ENCODE data around the gene SLC10A7.

Gene SLC10A7

GRCh38 chr4:146236216-146236615 lies 285.5 kb downstream of the SLC10A7 start:
- H3K27me3 ChIP-seq (ENCODE audit: control insufficient read depth, insufficient read depth, low read length) = no peaks in the 10 kb centered on the region
- H3K9ac ChIP-seq (ENCODE audit: low read length) = no peak overlapping the region
- no peak overlapping the region for H3K27ac ChIP-seq (ENCODE audit: low read depth, low read length)
- no peak overlapping the region for H3K4me3 ChIP-seq (ENCODE audit: low read length)
- H3K4me1 ChIP-seq (ENCODE audit: control insufficient read depth, insufficient read depth, low read length) = no peaks in the 10 kb centered on the region
- no peaks in the 10 kb centered on the region for H3K36me3 ChIP-seq (ENCODE audit: control insufficient read depth, insufficient read depth, low read length)

DNA sequence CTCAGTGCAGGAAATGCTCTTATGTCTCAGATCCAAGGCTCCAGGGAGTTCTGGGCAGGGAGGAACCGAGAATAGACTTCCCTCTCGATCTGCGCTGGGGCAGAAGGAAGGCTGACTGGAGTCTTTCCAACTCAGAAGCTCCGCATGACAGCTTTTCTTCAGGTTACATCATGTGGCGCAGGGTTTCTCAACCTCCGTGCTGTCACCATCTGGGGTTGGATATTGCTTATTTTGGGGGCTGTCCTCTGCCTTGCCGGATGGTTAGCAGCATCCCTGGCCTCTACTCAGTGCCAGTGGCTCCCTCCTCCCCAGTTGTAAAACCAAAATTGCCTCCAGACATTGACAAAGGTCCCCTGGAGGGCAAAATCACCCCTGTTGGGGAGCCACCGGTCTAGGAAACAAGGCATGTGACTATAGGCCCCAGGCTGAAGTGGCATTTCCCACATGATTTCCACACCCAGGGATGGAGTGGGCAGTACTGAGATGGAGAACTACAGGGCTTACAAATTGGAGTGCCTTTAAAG lies 286.0 kb downstream of the SLC10A7 start:
- Histone ChIP-seq H3K9ac (ENCODE audit: low read length) (no peak overlapping the region), H3K27ac (ENCODE audit: low read depth, low read length) (no peak overlapping the region), H3K27me3 (ENCODE audit: control insufficient read depth, insufficient read depth, low read length) (no peaks in the 10 kb centered on the region), H3K4me3 (ENCODE audit: low read length) (no peak overlapping the region), H3K36me3 (ENCODE audit: control insufficient read depth, insufficient read depth, low read length) (no peaks in the 10 kb centered on the region), H3K4me1 (ENCODE audit: control insufficient read depth, insufficient read depth, low read length) (no peaks in the 10 kb centered on the region)

- Histone ChIP-seq H3K4me3 (ENCODE audit: low read length) (no peak overlapping the region), H3K4me1 (ENCODE audit: control insufficient read depth, insufficient read depth, low read length) (no peaks in the 10 kb centered on the region), H3K36me3 (ENCODE audit: control insufficient read depth, insufficient read depth, low read length) (no peaks in the 10 kb centered on the region), H3K27ac (ENCODE audit: low read depth, low read length) (no peak overlapping the region), H3K9ac (ENCODE audit: low read length) (no peak overlapping the region), H3K27me3 (ENCODE audit: control insufficient read depth, insufficient read depth, low read length) (no peaks in the 10 kb centered on the region)
Measured at GRCh38 chr4:146232131-146232722, 289.5 kb downstream of the SLC10A7 start.

- Histone ChIP-seq H3K9ac (ENCODE audit: low read length) (no peak overlapping the region), H3K4me3 (ENCODE audit: low read length) (no peak overlapping the region), H3K36me3 (ENCODE audit: control insufficient read depth, insufficient read depth, low read length) (no peaks in the 10 kb centered on the region), H3K27me3 (ENCODE audit: control insufficient read depth, insufficient read depth, low read length) (no peaks in the 10 kb centered on the region), H3K4me1 (ENCODE audit: control insufficient read depth, insufficient read depth, low read length) (no peaks in the 10 kb centered on the region), H3K27ac (ENCODE audit: low read depth, low read length) (no peak overlapping the region)
Measured at GRCh38 chr4:146229406-146229805, 292.3 kb downstream of the SLC10A7 start.

- Histone ChIP-seq H3K36me3 (ENCODE audit: control insufficient read depth, insufficient read depth, low read length) (no peaks in the 10 kb centered on the region), H3K9ac (ENCODE audit: low read length) (no peak overlapping the region), H3K4me1 (ENCODE audit: control insufficient read depth, insufficient read depth, low read length) (no peaks in the 10 kb centered on the region), H3K27ac (ENCODE audit: low read depth, low read length) (no peak overlapping the region), H3K4me3 (ENCODE audit: low read length) (no peak overlapping the region), H3K27me3 (ENCODE audit: control insufficient read depth, insufficient read depth, low read length) (no peaks in the 10 kb centered on the region)
Measured at GRCh38 chr4:146224326-146224966, 297.3 kb downstream of the SLC10A7 start.

DNA sequence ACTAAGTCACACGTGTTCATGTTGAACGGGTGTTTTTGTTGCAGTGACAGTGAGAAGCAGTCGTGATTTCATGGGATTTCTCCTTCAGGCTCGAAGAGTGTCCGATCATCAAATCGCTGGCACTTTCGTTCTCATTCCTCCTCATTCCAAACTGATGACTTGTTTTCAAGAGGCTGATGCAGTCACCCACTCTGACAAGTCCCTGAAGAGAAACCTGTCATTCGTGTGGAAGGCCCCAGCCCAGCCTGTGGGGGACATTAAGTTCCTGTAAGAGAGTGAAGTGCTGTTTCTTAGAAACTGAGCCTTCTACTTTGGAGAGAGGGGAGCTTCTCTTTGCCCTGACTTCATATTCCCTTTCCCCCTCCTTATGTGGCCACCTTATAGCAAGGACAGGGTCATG lies 299.4 kb downstream of the SLC10A7 start:
- Histone ChIP-seq H3K9ac (ENCODE audit: low read length) (no peak overlapping the region), H3K36me3 (ENCODE audit: control insufficient read depth, insufficient read depth, low read length) (no peaks in the 10 kb centered on the region), H3K27me3 (ENCODE audit: control insufficient read depth, insufficient read depth, low read length) (no peaks in the 10 kb centered on the region), H3K27ac (ENCODE audit: low read depth, low read length) (no peak overlapping the region), H3K4me3 (ENCODE audit: low read length) (no peak overlapping the region), H3K4me1 (ENCODE audit: control insufficient read depth, insufficient read depth, low read length) (no peaks in the 10 kb centered on the region)

- Histone ChIP-seq H3K27me3 (ENCODE audit: control insufficient read depth, insufficient read depth, low read length) (no peaks in the 10 kb centered on the region), H3K9ac (ENCODE audit: low read length) (no peak within 1 kb of the TSS), H3K27ac (ENCODE audit: low read depth, low read length) (no peak within 1 kb of the TSS), H3K4me1 (ENCODE audit: control insufficient read depth, insufficient read depth, low read length) (no peaks in the 10 kb centered on the region), H3K4me3 (ENCODE audit: low read length) (no peak within 1 kb of the TSS), H3K36me3 (ENCODE audit: control insufficient read depth, insufficient read depth, low read length) (no peaks in the 10 kb centered on the region)
Measured at GRCh38 chr4:146214238-146214637, 307.5 kb downstream of the SLC10A7 start, which contains the start of gene REELD1. Gene REELD1, plus strand, starts transcription at chr4:146214538. Its CDS starts 2,415 bp downstream, at chr4:146216953.

DNA sequence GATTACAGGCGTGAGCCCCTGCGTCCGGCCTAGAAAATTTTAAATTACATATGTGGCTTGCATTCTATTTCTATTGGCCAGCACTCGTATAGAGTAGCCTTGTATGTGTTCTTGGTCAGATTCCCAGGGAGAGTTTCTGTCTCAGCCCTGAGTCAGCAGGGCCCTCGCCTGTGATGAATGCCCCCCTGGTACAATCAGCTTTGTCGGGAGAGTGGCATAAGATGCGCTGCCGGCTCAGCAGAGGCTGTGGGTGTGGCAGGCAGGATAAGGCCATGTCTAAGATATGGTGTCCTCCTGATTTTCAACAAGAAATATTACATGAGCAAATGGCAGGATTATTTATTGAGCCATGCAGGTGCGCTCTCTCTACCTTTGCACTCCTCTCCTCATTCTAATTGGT lies 309.0 kb downstream of the SLC10A7 start:
- H3K27ac ChIP-seq (ENCODE audit: low read depth, low read length) = no peak overlapping the region
- no peaks in the 10 kb centered on the region for H3K27me3 ChIP-seq (ENCODE audit: control insufficient read depth, insufficient read depth, low read length)
- H3K9ac ChIP-seq (ENCODE audit: low read length) = no peak overlapping the region
- H3K4me3 ChIP-seq (ENCODE audit: low read length) = no peak overlapping the region
- H3K4me1 ChIP-seq (ENCODE audit: control insufficient read depth, insufficient read depth, low read length) = no peaks in the 10 kb centered on the region
- H3K36me3 ChIP-seq (ENCODE audit: control insufficient read depth, insufficient read depth, low read length) = no peaks in the 10 kb centered on the region

DNA sequence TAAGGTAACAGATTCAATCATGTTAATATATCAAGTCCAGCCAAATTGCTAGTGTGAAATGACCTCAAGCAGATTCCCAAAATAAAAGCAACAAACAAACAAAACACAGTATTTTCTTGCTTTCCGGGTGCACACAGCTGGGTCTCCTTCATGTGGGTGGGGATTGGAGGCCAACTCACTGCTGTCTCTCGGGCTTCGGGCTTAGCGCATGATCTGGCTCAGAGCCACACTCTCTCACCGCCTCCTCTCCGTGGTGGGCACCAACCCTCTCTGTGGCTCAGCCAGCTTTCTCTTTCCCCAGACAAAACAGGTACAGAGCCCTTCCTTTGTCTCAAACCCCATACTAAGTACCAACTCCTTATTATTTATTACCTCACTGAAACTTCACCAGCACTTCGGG lies 310.3 kb downstream of the SLC10A7 start:
- H3K9ac ChIP-seq (ENCODE audit: low read length) = no peak overlapping the region
- no peaks in the 10 kb centered on the region for H3K27me3 ChIP-seq (ENCODE audit: control insufficient read depth, insufficient read depth, low read length)
- H3K4me3 ChIP-seq (ENCODE audit: low read length) = no peak overlapping the region
- H3K36me3 ChIP-seq (ENCODE audit: control insufficient read depth, insufficient read depth, low read length) = no peaks in the 10 kb centered on the region
- H3K27ac ChIP-seq (ENCODE audit: low read depth, low read length) = no peak overlapping the region
- no peaks in the 10 kb centered on the region for H3K4me1 ChIP-seq (ENCODE audit: control insufficient read depth, insufficient read depth, low read length)

GRCh38 chr4:146210890-146211289 lies 310.9 kb downstream of the SLC10A7 start:
- H3K9ac ChIP-seq (ENCODE audit: low read length) = no peak overlapping the region
- H3K27ac ChIP-seq (ENCODE audit: low read depth, low read length) = no peak overlapping the region
- H3K4me1 ChIP-seq (ENCODE audit: control insufficient read depth, insufficient read depth, low read length) = no peaks in the 10 kb centered on the region
- no peaks in the 10 kb centered on the region for H3K27me3 ChIP-seq (ENCODE audit: control insufficient read depth, insufficient read depth, low read length)
- no peak overlapping the region for H3K4me3 ChIP-seq (ENCODE audit: low read length)
- no peaks in the 10 kb centered on the region for H3K36me3 ChIP-seq (ENCODE audit: control insufficient read depth, insufficient read depth, low read length)

GRCh38 chr4:146207410-146207809 lies 314.3 kb downstream of the SLC10A7 start:
- H3K4me3 ChIP-seq (ENCODE audit: low read length) = no peak overlapping the region
- no peak overlapping the region for H3K27ac ChIP-seq (ENCODE audit: low read depth, low read length)
- no peaks in the 10 kb centered on the region for H3K36me3 ChIP-seq (ENCODE audit: control insufficient read depth, insufficient read depth, low read length)
- H3K4me1 ChIP-seq (ENCODE audit: control insufficient read depth, insufficient read depth, low read length) = no peaks in the 10 kb centered on the region
- no peak overlapping the region for H3K9ac ChIP-seq (ENCODE audit: low read length)
- H3K27me3 ChIP-seq (ENCODE audit: control insufficient read depth, insufficient read depth, low read length) = no peaks in the 10 kb centered on the region
